ENCODE results near the gene C1QTNF12. TPM values are rescaled to one million over a fixed set of nuclear protein-coding genes. Genes with fewer than 3 reads are reported as not detected.

C1QTNF12 gene
- total and polyA plus RNA-seq, 2 experiments from 2014 or later, result 4.1 to 4.2 TPM

- H3F3A ChIP-seq (replicated peaks; ENCODE audit: low read depth), result no peaks in the 10 kb centered on the region
- no peaks in the 10 kb centered on the region for H3K79me2 ChIP-seq (replicated peaks; ENCODE audit: insufficient read depth)
- no peak overlapping the region for H3K27ac ChIP-seq (ENCODE audit: low read depth)
- Mint-ChIP-seq H3K36me3 (ENCODE audit: low read depth) (peaks cover 4% of the 10 kb centered on the region; the same call in 1 of the 3 replicates), H3K27me3 (ENCODE audit: insufficient read depth, low read depth, poor library complexity) (peaks cover 16% of the 10 kb centered on the region), H3K27ac (no peak overlapping the region), H3K9me3 (peaks cover 3% of the 10 kb centered on the region; the same call in 1 of the 3 replicates), H3K4me3 (no peak overlapping the region), H3K4me1 (no peaks in the 10 kb centered on the region; the same call in 2 of the 3 replicates)
- ATAC-seq (no peak), DNase-seq (ENCODE audit: low spot score) (no peak)
- no peaks in the 10 kb centered on the region for H3K4me1 ChIP-seq (ENCODE audit: insufficient read depth)
- H3K4me3 ChIP-seq, result no peak overlapping the region
- H2AFZ ChIP-seq, result no peak overlapping the region
- TF ChIP-seq NANOG (IDR thresholded peaks at IDR 0.05; ENCODE audit: borderline replicate concordance), result no peak
- no peak for TF ChIP-seq ZNF462 (CRISPR knock-in tag; IDR thresholded peaks at IDR 0.05)
- TF ChIP-seq STAT1 (IDR thresholded peaks at IDR 0.05; ENCODE audit: unreplicated experiment), result no peak
- TF ChIP-seq JUNB (IDR thresholded peaks at IDR 0.05; ENCODE audit: unreplicated experiment), result no peak
- TF ChIP-seq CREB1 (CRISPR knock-in tag; IDR thresholded peaks at IDR 0.05; ENCODE audit: low read depth), result no peak
- TF ChIP-seq EZH2 (IDR thresholded peaks at IDR 0.05; ENCODE audit: low read depth, unreplicated experiment), result no peak
- no peak for TF ChIP-seq EZH2phosphoT487 (IDR thresholded peaks at IDR 0.05; ENCODE audit: unreplicated experiment)
- TF ChIP-seq ETS1 (IDR thresholded peaks at IDR 0.05), result no peak
- TF ChIP-seq ZNF331 (CRISPR knock-in tag; IDR thresholded peaks at IDR 0.05; ENCODE audit: low read depth), result no peak
- TF ChIP-seq POLR2AphosphoS5 (IDR thresholded peaks at IDR 0.05; ENCODE audit: low read depth), result no peak
- no peak for TF ChIP-seq REST (IDR thresholded peaks at IDR 0.05; ENCODE audit: unreplicated experiment)
- H3K27me3 ChIP-seq (ENCODE audit: insufficient read depth), result no peaks in the 10 kb centered on the region
- H3K4me2 ChIP-seq, result no peak overlapping the region
- H3K9me2 ChIP-seq (ENCODE audit: insufficient read depth), result no peaks in the 10 kb centered on the region
- no peaks in the 10 kb centered on the region for H3K36me3 ChIP-seq (ENCODE audit: insufficient read depth)
- H4K20me1 ChIP-seq (replicated peaks; ENCODE audit: insufficient read depth), result no peaks in the 10 kb centered on the region
Observed at GRCh38 chr1:1279028-1279427, 32.5 kb upstream of the C1QTNF12 start.
